CD4-positive, alpha-beta T cell treated with Interleukin-4 for 4 hours (primary cell): ENCODE measurements around the gene CLDN34.

Experiments used
- DNase-seq: peaks from one replicate; pipeline ENCODE4 v3.0.0-alpha.2; 2020

The CLDN34 gene

GRCh38 chrX:10017872-10018271, 50.7 kb downstream of the CLDN34 start:
- no peak for DNase-seq
